ENCODE measurements around the gene GOLGA1.

GOLGA1 gene

GRCh38 chr9:124950050-124950718, 9.3 kb upstream of the GOLGA1 start:
- no peak for TF ChIP-seq CTCF (conservative IDR thresholded peaks at IDR 0.05)
- H3K27ac ChIP-seq, result no peak overlapping the region

GRCh38 chr9:124949387-124949786, 8.5 kb upstream of the GOLGA1 start:
- TF ChIP-seq CTCF (conservative IDR thresholded peaks at IDR 0.05), result no peak
- no peak overlapping the region for H3K27ac ChIP-seq

- H3K27ac ChIP-seq, result no peak overlapping the region
- no peak for TF ChIP-seq CTCF (conservative IDR thresholded peaks at IDR 0.05)
Measured at GRCh38 chr9:124947727-124948391, 7.0 kb upstream of the GOLGA1 start.

GRCh38 chr9:124946167-124946566, 5.3 kb upstream of the GOLGA1 start:
- H3K27ac ChIP-seq, result no peak overlapping the region
- TF ChIP-seq CTCF (conservative IDR thresholded peaks at IDR 0.05), result no peak

- H3K27ac ChIP-seq, result peak overlapping the region; percentile 94
- TF ChIP-seq CTCF (conservative IDR thresholded peaks at IDR 0.05), result no peak; the same call in 1 of the 2 replicates
Measured at GRCh38 chr9:124941679-124942561, 1.0 kb upstream of the GOLGA1 start.

GRCh38 chr9:124940521-124940893, 376 bp downstream of the GOLGA1 start:
- peak overlapping the region; percentile 94 for H3K27ac ChIP-seq
- TF ChIP-seq CTCF (conservative IDR thresholded peaks at IDR 0.05), result no peak

GRCh38 chr9:124939944-124940343, 939 bp downstream of the GOLGA1 start:
- H3K27ac ChIP-seq, result peak overlapping the region; percentile 94
- no peak for TF ChIP-seq CTCF (conservative IDR thresholded peaks at IDR 0.05)

All from VCaP (cell line).